HepG2 (cell line): Measurements from ENCODE around the gene SEMA4B. TPM values are rescaled to one million over a fixed set of nuclear protein-coding genes. Genes with fewer than 3 reads are reported as not detected.

Source experiments
- ARNT ChIP-seq: fragments of 450-650 bp; IDR thresholded peaks from 2 replicates; pipeline ENCODE4 v1.6.1; 2017
- ARNT2 ChIP-seq: sonication (generic); formaldehyde crosslinking; IDR thresholded peaks from 2 replicates; pipeline ENCODE4 v1.8.0; 2022; ENCODE audit warnings: mild to moderate bottlenecking, low read depth, missing genetic modification reagents, moderate library complexity
- BCL6 ChIP-seq: IDR thresholded peaks from 2 replicates; pipeline ENCODE4 v1.6.1; 2016; ENCODE audit warnings: missing genetic modification reagents, missing compliant biosample characterization
- DDIT3 ChIP-seq: sonication (generic); formaldehyde crosslinking; IDR thresholded peaks from 2 replicates; pipeline ENCODE4 v1.4.0; 2020; ENCODE audit warnings: mild to moderate bottlenecking, missing genetic modification reagents
- DPF2 ChIP-seq: sonication (generic); formaldehyde crosslinking; IDR thresholded peaks from 2 replicates; pipeline ENCODE4 v1.4.0; 2020; ENCODE audit warnings: mild to moderate bottlenecking, low read depth, missing genetic modification reagents, borderline replicate concordance
- GTF2F1 ChIP-seq: fragments of 150-350 bp; IDR thresholded peaks from 2 replicates; pipeline ENCODE4 v1.6.1; 2014; ENCODE audit warnings: low read length
- MYC ChIP-seq: sonication (generic); formaldehyde crosslinking; IDR thresholded peaks from 2 replicates; pipeline ENCODE4 v1.9.0; 2021; ENCODE audit warnings: missing genetic modification reagents, borderline replicate concordance
- NFKB2 ChIP-seq: sonication (generic); formaldehyde crosslinking; IDR thresholded peaks from 2 replicates; pipeline ENCODE4 v1.4.0; 2020; ENCODE audit warnings: missing genetic modification reagents, borderline replicate concordance
- NPAS2 ChIP-seq: sonication (generic); formaldehyde crosslinking; IDR thresholded peaks from 2 replicates; pipeline ENCODE4 v1.8.0; 2022; ENCODE audit warnings: mild to moderate bottlenecking, missing genetic modification reagents, borderline replicate concordance
- PHF20 ChIP-seq: sonication (generic); formaldehyde crosslinking; IDR thresholded peaks from 2 replicates; pipeline ENCODE4 v1.5.0; 2020; ENCODE audit warnings: mild to moderate bottlenecking, missing genetic modification reagents
- PITX1 ChIP-seq: sonication (generic); formaldehyde crosslinking; IDR thresholded peaks from 2 replicates; pipeline ENCODE4 v1.5.1; 2020; ENCODE audit warnings: mild to moderate bottlenecking, missing genetic modification reagents
- SPEN ChIP-seq: sonication (generic); formaldehyde crosslinking; IDR thresholded peaks from 2 replicates; pipeline ENCODE4 v1.5.1; 2020; ENCODE audit warnings: low read depth, mild to moderate bottlenecking, missing genetic modification reagents
- UBTF ChIP-seq: sonication (generic); formaldehyde crosslinking; IDR thresholded peaks from 2 replicates; pipeline ENCODE4 v1.4.0; 2020; ENCODE audit warnings: mild to moderate bottlenecking, missing genetic modification reagents
- YEATS4 ChIP-seq: sonication (generic); formaldehyde crosslinking; IDR thresholded peaks from 2 replicates; pipeline ENCODE4 v1.4.0; 2020; ENCODE audit warnings: missing genetic modification reagents, borderline replicate concordance
- ZNF138 ChIP-seq: sonication (generic); formaldehyde crosslinking; IDR thresholded peaks from 2 replicates; pipeline ENCODE4 v1.5.0; 2020; ENCODE audit warnings: mild to moderate bottlenecking, low read depth, missing genetic modification reagents
- ZNF430 ChIP-seq: sonication (generic); formaldehyde crosslinking; IDR thresholded peaks from 2 replicates; pipeline ENCODE4 v1.9.0; 2021; ENCODE audit warnings: mild to moderate bottlenecking, missing genetic modification reagents
- ZNF558 ChIP-seq: sonication (generic); formaldehyde crosslinking; IDR thresholded peaks from 2 replicates; pipeline ENCODE4 v1.9.0; 2022; ENCODE audit warnings: mild to moderate bottlenecking, missing genetic modification reagents, borderline replicate concordance
- ZNF567 ChIP-seq: sonication (generic); formaldehyde crosslinking; IDR thresholded peaks from 2 replicates; pipeline ENCODE4 v1.8.1; 2023; ENCODE audit warnings: mild to moderate bottlenecking, missing genetic modification reagents, borderline replicate concordance
- polyA plus RNA-seq, 8 experiments: library from polyadenylated mRNA; depleted of rRNA in 3 of 8; stranded (reverse) in 7 of 8; unstranded in 1 of 8; fragments of >200 nt; fragmentation: Illumina TruSeq in 4 of 8; extraction: Trizol in 4 of 8; gene quantifications; 2 replicates each; pipeline versions ENCODE4 v1.2.1 to v1.2.3, GENCODE V29; 2011 to 2016; ENCODE audit warnings: low read depth in 4 of 8, missing spikeins in 1 of 8, mixed read lengths in 1 of 8; ENCODE audit not compliant: insufficient read depth in 1 of 8
- total RNA-seq, 5 experiments: library from RNA; depleted of rRNA; stranded (reverse); fragments of >200 nt; fragmentation: Illumina TruSeq; extraction: Trizol; gene quantifications; 2 replicates each; pipeline ENCODE4 v1.2.3, GENCODE V29; 2016; ENCODE audit warnings: low read depth in 1 of 5
- TF ChIP-seq, protein P1 (sequence below): sonication (generic); formaldehyde crosslinking; IDR thresholded peaks from 2 replicates; pipeline ENCODE4 v1.8.0; 2022; ENCODE audit warnings: mild to moderate bottlenecking, missing genetic modification reagents, moderate library complexity

The SEMA4B gene
- total and polyA plus RNA-seq, 2 of the 13 experiments (the other 11 are each of a cell fraction or from before 2014, with no cell fraction given) = 2.1 to 17.0 TPM

GRCh38 chr15:90201130-90201943 is at the start of gene SEMA4B (continued):
- no peak; the same call in 1 of the 2 replicates for TF ChIP-seq SPEN (CRISPR knock-in tag)
- TF ChIP-seq GTF2F1 = no peak
- TF ChIP-seq ZNF567 = peak; percentile 81; the same call in 1 of the 2 replicates
- no peak for TF ChIP-seq PITX1 (CRISPR knock-in tag)
- TF ChIP-seq MYC (CRISPR knock-in tag) = peak; percentile 50; the same call in 1 of the 2 replicates
- TF ChIP-seq ZNF138 (CRISPR knock-in tag) = 0 out of 2 replicates have a peak, but pooled peaks have one; percentile 14
- peak; percentile 83 for TF ChIP-seq UBTF (CRISPR knock-in tag)
- peak; percentile 50 for TF ChIP-seq ZNF430 (CRISPR knock-in tag)
- TF ChIP-seq NFKB2 = peak; percentile 44; the same call in 1 of the 2 replicates
- TF ChIP-seq ZNF558 = peak; percentile 70; the same call in 1 of the 2 replicates
- TF ChIP-seq ARNT2 = peak; percentile 42
- TF ChIP-seq NPAS2 = no peak
- peak; percentile 18; the same call in 1 of the 2 replicates for TF ChIP-seq PHF20 (CRISPR knock-in tag)
- TF ChIP-seq, protein P1, sequence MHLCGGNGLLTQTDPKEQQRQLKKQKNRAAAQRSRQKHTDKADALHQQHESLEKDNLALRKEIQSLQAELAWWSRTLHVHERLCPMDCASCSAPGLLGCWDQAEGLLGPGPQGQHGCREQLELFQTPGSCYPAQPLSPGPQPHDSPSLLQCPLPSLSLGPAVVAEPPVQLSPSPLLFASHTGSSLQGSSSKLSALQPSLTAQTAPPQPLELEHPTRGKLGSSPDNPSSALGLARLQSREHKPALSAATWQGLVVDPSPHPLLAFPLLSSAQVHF (CRISPR knock-in tag) = 0 out of 2 replicates have a peak, but pooled peaks have one; percentile 56
- TF ChIP-seq DPF2 (CRISPR knock-in tag) = no peak
- 0 out of 2 replicates have a peak, but pooled peaks have one; percentile 46 for TF ChIP-seq YEATS4
- no peak for TF ChIP-seq ARNT
- TF ChIP-seq DDIT3 (CRISPR knock-in tag) = no peak
- TF ChIP-seq BCL6 (CRISPR knock-in tag) = 0 out of 2 replicates have a peak, but pooled peaks have one; percentile 10
